ENCODE data around the gene SNX21.
A peak's percentile ranks its signal among the peaks of the same experiment; 100 is the strongest.
"Not testable (repeated sequence)": the region's sequence is repeated elsewhere in the genome, so short reads cannot be mapped to it uniquely, and the experiment has no call there.

The SNX21 gene, protein sequence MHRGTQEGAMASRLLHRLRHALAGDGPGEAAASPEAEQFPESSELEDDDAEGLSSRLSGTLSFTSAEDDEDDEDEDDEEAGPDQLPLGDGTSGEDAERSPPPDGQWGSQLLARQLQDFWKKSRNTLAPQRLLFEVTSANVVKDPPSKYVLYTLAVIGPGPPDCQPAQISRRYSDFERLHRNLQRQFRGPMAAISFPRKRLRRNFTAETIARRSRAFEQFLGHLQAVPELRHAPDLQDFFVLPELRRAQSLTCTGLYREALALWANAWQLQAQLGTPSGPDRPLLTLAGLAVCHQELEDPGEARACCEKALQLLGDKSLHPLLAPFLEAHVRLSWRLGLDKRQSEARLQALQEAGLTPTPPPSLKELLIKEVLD

DNA sequence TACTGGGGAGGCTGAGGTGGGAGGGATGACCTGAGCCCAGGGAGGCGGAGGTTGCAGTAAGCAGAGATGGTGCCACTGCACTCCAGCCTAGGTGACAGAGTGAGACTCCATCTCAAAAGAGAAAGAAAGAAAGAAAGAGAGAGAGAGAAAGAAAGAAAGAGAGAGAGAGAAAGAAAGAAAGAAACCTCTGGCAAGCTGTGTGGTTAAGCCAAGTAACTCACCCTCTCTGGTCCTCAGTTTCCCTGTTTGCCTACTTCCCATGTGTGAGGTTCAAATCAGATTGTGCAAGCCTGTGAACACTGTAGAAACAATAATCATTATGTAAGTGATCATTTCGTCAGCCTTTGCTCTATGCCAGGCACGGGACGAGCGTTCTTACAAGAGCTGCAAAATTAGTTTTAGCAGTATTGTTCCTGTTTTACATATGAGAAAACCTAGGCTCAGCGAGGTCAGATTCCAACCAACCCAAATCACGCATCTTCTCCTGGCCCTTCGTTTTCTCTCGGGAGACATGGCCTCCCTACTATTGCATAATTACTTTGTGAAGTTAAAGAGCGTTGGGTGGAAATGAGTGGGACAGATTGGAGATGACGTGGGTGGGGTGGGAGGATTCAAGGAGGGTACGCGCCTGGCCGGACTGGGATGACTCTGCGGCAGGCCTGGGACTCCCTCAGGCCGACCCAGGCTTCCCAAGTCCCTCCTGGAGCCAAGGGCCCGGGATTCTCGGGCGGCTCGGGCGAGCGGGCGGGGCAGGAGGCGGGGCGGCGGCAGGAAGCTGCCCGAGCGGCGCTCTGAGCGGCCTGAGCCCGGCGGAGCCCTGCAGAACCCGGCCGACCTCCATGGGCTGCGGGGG lies at the start of gene SNX21:
Gene SNX21 (plus strand): TSS at position 770 of the 853 bp plus-strand sequence. CDS start 121 bp downstream, outside the sequence.
- no peak for DNase-seq

DNA sequence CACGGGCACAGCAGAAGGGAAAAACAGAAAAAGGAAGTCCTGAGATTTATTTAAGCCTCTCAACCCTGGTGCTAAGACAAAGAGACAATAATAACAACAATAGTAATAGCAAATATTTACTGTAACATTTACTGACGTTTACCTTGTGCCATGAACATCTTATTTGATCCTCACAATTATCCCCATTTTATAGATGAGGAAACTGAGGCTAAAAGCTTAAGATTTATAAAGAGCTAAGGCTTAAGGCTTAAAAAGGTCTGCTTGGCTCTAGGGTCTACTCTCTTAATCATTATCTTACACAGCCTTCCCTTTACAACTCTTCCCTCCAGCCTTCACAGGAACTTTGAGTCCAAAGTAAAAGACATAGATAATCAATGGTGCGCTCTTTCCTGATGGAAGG lies 45.2 kb upstream of the SNX21 start:
- DNase-seq, result no peak

DNA sequence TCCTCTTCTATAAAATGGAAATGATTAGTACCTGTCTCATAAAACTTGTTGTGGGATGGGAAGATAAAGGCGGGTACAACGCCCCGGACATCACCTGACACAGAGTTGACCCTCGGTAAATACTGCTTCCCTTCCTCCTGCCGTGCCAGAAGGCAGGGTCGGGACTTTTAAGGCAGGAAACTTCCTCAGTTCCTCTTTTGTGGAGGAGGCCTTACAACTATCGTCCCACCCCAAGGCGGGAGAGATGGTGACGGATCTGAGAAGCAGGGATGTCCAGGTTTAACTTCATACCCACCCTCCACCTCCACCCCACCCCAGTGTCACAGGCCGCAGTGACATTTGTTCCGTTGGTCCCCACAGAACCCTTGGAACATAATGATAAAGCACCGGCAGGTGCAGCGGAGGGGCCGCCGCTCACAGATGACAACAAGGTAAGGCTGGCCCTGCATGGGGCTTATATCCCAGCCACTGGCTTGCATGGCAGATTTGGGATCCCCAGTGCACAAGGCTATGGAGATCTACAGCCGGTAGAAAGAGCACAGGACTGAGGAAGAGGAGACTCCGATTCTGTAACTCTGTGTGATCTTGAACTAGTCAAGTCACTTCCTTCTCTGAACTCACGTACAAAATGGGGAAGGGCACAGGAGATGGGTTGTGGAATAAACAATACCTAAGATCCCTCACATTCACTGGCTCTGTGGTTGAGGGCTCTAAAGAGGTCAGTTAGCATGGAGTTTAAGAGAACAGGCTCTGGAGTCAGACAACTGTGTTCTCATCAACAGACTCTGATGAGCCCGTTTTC lies 41.1 kb upstream of the SNX21 start:
- DNase-seq, result no peak

DNA sequence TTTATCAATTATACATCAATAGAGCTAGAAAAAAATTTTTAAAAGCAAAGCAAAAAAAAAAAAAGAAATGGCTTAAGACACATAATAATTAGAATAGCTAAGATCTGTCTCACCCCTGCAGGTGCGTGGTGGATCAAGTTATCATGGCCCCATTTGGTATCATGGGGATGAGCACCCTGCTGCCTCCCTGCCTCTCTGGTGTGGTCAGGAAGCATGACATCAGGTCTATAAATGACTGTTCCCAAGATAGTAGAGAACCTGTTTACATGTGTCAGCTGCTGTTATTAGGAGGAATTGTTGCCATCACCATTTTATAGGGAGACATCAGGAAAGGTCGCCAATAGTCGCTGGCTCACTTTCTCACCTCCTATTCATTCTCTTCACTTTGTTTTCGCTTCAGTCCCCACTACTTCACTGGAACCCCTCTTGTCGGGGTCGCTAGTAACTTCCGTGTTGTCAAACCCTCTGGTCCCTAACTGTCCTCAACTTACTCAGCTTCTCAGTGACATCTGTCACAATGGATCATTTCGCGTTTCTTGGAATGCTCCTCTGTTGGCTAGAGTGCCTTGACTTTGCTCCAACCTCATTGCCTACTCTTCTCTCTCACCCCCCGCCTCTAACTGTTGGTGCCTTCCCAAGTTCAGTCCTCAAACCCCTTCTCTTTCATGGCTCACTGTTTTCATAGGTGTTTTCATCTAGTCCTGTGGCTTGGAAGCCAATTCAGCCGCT lies 37.1 kb upstream of the SNX21 start:
- no peak for DNase-seq

DNA sequence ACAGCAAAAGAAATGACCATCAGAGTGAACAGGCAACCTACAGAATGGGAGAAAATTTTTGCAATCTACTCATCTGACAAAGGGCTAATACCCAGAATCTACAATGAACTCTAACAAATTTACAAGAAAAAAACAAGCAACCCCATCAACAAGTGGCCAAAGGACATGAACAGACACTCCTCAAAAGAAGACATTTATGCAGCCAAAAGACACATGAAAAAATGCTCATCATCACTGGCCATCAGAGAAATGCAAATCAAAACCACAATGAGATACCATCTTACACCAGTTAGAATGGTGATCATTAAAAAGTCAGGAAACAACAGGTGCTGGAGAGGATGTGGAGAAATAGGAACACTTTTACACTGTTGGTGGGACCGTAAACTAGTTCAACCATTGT lies 36.1 kb upstream of the SNX21 start:
- not testable (repeated sequence) for DNase-seq

DNA sequence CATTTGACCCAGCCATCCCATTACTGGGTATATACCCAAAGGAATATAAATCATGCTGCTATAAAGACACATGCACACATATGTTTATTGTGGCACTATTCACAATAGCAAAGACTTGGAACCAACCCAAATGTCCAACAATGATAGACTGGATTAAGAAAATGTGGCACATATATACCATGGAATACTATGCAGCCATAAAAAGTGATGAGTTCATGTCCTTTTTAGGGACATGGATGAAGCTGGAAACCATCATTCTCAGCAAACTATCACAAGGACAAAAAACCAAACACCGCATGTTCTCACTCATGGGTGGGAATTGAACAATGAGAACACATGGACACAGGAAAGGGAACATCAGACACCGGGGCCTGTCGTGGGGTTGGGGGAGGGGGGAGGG lies 35.6 kb upstream of the SNX21 start:
- not testable (repeated sequence) for DNase-seq

DNA sequence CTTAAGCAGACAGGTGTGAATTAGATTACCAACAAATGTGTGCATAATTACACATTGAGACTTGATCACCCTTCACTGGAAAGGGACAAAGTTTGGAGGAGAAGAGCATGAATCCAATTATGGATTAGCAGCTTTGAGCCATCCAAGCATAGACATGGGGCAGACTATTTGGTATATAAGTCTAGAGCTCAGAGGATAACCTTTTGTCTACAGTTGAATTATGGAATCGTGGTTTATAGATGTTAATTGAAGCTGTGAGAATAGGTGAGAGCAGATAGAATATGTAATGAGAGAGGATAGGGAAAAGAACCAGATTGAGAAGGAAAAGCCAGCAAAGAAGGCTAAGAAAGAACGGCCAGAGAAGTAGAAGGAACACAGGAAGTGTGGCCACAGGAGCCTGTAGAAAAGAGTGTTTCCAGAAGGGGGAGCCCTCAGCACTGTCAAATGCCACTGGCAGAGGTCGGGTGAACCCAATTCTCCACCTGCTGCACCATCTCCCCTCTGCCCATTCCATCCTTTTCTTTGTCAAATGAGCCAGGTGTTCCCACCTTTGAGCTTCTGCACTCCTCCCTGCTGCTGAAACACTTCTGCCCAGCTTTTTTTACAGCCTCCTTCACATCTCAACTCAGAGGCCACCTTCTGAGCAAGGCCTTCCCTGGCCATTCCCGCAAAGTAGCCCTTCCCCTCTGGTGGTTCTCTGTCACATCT lies 34.5 kb upstream of the SNX21 start:
- DNase-seq, result peak; percentile 47

DNA sequence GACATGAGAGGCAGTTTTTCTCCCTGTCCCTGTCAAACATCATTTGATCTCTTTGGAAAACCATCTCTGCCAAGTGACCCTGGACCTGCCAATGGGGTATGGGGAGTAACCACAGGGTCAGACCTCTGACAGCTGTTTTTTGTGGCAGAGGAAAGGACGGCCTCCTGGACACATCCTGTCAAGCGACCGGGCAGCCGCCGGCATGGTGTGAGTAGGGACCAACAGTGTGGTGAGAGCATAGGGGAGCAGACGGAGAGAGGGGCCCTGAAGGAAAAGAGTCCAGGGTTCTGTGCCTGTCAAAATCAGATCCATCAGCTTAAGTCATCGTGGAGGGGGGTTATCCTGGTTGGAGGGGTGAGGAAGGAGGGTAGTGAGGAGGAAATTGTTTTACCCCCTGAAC lies 31.7 kb upstream of the SNX21 start:
- DNase-seq, result no peak

DNA sequence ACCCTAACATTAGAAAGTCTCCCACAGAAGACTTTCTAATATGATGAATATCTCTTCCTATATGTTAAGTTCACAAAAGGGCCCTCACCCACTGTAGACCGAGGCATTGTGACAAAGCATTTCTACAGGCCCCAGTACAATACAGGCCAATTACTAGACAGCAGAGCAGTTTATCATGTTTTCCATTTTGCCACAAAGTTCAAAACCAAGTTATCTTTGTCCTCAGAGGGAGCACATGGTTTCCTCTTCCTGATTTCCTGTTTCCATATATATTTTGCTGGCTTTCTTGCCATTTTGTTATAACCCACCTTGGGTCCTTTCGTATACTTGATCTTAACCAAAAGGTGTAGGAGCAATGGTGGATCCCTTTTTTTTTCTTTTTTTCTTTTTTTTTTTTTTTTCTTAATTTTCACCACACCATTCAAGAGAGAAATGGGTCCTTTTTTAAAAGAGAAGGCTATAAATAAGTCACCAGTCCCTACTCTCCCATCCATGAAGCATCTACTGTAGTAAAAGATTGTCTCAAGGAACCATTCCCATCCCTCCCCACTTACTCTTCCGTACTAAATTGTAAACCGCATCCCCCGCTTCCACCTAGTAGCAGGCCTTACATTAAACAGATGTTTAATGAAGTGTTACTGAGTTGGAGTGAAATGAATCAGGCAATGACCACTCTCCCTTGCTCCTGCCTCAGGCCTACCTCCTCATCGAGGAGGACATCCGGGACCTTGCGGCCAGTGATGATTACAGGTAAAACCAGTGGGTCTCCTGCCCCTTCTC lies 23.2 kb upstream of the SNX21 start:
- no peak for DNase-seq

DNA sequence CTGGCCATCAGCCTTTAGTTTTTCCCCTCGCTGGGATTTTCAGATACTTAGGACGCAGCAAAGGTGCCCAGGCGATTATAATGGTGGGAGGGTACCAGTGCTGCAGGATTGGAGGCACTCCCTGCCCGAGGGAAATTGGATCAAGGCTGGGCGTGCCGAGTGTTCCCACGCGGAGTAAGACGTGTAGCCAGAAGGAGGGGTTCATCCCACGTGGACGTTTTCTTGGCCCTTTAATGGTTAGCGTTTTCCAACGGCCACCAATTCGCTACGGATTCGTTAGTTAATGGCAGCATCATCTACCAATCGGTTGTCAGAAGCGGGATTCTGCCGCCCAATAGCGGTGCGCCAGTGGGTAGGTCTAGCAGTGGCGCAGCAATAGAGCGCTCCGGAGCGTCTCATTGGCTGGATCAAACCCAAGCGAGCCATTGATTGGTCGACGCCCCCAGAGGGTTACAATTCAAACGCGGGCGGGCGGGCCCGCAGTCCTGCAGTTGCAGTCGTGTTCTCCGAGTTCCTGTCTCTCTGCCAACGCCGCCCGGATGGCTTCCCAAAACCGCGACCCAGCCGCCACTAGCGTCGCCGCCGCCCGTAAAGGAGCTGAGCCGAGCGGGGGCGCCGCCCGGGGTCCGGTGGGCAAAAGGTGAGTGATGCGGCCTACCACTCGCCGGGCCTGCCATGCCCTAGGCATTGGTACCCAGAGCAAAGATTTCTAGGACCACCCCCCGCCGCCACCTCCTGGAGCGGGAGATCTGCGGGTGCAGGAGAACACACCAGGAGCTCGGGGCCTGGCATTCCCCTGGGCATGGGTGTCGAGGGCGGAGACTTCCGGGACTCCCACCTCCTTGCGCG lies 21.2 kb upstream of the SNX21 start, which contains the start of gene UBE2C:
Gene UBE2C (plus strand): TSS at position 488 of the 849 bp plus-strand sequence. CDS start 52 bp downstream, at position 540.
- DNase-seq, result peak; percentile 97

DNA sequence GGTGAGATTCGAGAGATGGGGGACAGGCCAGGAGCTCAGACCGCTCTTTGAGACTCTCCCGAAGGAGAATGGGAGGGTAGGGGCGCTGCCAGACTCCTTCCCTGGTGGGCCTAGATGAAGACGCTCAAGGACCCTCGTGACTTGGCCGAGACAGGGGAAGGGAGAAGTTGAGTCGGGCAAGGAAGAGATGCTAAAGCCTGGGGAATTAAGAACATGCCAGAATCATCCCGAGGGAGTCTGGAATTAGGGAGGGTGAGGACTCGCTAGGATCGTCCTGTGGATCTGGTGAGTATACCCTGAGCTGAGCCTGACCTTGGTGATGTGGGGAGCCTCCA lies 20.6 kb upstream of the SNX21 start:
- no peak for DNase-seq

DNA sequence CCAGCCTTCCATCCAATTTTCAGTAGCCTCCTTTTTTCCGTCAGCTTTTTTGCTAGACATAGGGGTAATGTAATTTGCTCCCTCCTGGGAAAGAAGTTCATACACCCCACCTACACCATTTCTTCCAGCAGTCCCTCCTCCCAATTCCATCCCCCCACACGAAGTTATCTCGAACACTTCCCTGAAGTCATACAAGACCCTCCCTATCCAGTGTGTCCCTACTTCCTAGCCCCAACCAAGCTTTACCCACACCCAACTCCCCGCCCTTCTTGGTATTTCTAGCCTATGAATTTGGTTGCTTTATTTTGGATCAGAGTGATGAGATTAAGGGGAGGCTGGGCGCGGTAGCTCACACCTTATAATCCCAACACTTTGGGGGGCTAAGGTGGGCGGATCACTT lies 20.1 kb upstream of the SNX21 start:
- DNase-seq, result no peak

DNA sequence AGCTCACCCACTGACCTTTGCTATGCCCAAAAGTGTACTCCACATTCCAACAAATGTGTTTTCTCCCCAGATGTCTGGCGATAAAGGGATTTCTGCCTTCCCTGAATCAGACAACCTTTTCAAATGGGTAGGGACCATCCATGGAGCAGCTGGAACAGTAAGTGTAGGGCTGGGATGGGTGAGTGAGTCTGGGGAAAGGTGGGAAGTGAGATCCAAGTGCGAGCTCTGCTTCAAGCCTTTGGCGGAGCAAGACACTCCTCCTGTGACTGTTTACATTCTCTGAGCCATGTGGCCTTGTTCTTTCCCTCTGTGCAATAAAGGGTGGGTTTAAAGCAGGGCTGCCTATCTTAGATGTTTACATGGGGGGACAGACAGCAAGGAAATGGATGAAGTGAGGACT lies 19.3 kb upstream of the SNX21 start:
- no peak for DNase-seq

DNA sequence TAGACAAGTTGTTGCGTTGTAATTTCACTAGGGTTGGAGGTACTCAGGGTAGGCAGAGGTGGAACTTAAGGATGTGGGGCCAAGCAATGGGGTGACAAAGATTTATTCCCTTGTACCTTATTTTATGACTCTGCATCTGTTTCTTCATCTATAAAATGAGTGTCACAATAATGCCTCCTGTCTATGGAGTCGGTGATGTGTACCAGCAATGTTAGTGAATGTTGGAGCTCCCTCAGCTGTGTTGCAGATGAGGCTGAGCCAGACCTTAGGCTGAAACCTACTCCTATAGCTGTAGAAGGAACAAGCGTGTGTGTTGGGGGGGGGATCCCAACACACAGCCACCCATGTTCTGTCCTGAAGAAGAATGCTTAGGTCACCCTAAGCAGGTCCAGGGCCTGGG lies 16.6 kb upstream of the SNX21 start:
- DNase-seq, result no peak

DNA sequence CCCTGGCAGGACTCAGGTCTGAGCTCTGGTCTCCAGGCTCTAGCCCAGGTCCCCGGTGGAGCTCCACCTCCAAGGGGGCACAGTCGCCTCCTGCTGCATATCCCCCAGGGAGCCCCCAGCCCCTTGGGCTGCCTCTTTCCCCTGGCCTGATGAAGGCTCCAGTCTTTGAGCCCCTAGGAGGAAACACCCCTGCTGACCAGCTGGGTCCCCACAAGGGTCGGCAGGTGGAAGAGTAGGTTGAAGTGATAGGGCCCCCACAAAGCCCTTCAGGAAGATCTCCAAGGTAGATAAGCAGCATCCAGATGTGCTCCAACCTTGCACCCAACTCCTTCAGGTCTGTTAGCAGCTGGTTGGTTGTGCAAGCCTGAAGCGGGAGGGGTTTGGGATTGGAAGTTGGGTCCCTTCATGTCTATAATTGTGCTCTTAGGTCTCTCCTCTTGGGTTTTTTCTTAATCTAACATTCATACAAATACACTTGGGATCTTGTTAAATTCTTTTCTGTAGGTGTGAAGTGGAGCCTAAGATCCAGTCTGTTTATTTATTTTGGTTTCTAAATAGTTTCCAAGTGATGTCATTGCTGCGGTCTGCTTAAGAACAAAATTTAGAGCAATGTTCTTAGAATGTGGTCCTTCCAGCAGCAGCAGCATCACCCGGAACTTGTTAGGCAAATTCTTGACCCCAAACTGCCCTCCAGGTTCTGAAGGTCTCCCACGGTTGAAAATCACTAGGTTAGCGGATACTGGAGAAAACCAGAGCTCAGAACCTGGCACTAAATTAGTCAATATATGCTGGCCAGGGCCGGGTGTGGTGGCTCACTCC lies 16.0 kb upstream of the SNX21 start:
- DNase-seq, result no peak

DNA sequence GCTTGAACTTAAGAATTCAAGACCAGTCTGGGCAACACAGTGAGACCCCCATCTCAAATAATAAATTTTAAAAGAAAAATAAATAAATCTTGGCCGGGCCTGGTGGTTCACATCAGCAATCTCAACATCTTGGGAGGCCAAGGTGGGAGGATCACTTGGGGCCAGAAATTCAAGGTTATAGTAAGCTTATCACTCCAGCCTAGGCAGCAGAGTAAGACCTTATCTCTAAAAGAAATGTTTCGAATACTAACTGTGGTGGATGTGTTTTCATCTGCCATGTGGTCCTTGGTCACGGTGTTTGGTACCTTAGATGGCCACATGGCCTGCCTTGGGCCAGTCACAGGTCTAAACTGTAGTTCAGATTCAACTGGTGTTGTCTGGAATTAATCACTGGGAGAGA lies 15.4 kb upstream of the SNX21 start:
- DNase-seq, result no peak

DNA sequence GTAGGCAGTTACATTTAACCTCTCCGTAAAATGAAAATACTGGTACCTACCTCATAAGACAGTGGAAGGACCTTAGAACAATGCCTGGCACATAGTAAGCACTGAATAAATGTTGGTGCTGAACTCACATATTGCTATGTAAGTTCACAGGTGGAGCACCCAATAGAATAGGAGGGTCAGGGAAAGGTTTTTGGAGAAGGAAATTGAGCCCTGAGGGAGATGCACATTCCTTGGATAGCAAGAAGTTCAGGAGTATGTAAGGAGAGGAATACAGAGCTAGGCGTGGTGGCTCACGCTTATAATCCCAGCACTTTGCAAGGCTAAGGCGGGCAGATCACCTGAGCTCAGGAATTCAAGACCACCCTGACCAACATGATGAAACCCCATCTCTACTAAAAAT lies 14.1 kb upstream of the SNX21 start:
- no peak for DNase-seq

DNA sequence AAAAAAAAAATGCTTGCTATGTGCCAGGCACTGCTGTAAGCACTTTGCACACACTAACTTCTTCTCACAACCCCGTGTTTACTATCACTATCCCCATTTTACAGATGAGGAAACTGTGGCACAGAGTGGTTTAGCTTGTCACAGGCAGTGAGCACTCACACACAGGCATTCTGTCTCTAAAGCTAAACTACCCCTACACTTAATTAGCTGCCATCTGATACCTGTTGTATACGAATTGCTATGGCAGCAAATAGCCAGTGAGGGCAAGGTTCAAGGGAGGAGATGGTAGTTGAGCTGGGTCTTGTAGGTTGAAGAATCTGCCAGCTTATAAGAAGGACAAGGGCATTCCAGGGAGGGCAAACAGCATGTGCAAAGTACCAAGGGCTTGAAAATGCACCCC lies 11.7 kb upstream of the SNX21 start:
- DNase-seq, result no peak

DNA sequence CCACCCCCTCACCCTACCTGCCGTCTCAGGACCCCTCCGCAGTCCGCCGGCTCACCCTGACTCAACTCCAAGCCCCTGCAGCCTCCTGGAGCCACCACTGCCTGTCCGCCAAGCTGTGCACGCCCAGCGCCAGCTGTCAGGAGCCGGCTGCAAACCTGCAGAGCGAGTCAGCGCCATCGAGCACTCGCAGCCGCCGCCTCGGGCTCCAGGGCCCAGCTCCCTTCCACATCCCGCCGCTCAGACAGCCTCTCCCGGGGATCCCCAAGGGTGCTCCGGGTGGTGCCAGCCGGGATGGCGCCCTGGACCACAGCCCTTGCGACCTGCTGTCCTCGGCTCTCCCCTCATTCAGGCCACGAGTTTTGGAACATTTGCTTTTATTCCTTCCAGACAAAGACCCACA lies 10.7 kb upstream of the SNX21 start:
- no peak for DNase-seq
